Neural cell (in vitro differentiated cells): ENCODE results near the gene CDKL4.

Experiments
- EP300 ChIP-seq: fragments of 450-650 bp; conservative IDR thresholded peaks from 2 replicates; pipeline ENCODE4 v1.6.1; 2014; ENCODE audit warnings: antibody characterized with exemption, mild to moderate bottlenecking, moderate library complexity; ENCODE audit not compliant: poor library complexity, severe bottlenecking
- EZH2 ChIP-seq: fragments of 200-600, 300-800 bp; shearing (Covaris generic), sonication (generic); IDR thresholded peaks from 2 replicates; pipeline ENCODE4 v1.6.1; 2014; ENCODE audit warnings: antibody characterized with exemption, low read length, borderline replicate concordance, mild to moderate bottlenecking; ENCODE audit not compliant: insufficient read depth, poor library complexity, severe bottlenecking
- MXI1 ChIP-seq: fragments of 450-650 bp; conservative IDR thresholded peaks from 2 replicates; pipeline ENCODE4 v1.6.1; 2014; ENCODE audit warnings: antibody characterized with exemption, mild to moderate bottlenecking; ENCODE audit not compliant: poor library complexity, severe bottlenecking
- POLR2AphosphoS5 ChIP-seq: IDR thresholded peaks from 2 replicates; pipeline ENCODE4 v1.6.1; 2012
- RAD21 ChIP-seq: fragments of 450-650 bp; conservative IDR thresholded peaks from 2 replicates; pipeline ENCODE4 v1.6.1; 2014; ENCODE audit warnings: antibody characterized with exemption, mild to moderate bottlenecking, moderate library complexity
- SMC3 ChIP-seq: fragments of 450-650 bp; conservative IDR thresholded peaks from 2 replicates; pipeline ENCODE4 v1.6.1; 2014; ENCODE audit warnings: antibody characterized with exemption, mild to moderate bottlenecking, moderate library complexity; ENCODE audit not compliant: poor library complexity
- TAF1 ChIP-seq: IDR thresholded peaks from 2 replicates; pipeline ENCODE4 v1.6.1; 2012; ENCODE audit warnings: low read depth
- TF ChIP-seq, protein P1 (sequence below): fragments of 450-650 bp; IDR thresholded peaks from 2 replicates; pipeline ENCODE4 v1.5.1; 2014; ENCODE audit warnings: antibody characterized with exemption, mild to moderate bottlenecking, moderate library complexity; ENCODE audit not compliant: poor library complexity, severe bottlenecking
- TF ChIP-seq, protein P2 (sequence below): IDR thresholded peaks from 2 replicates; pipeline ENCODE4 v1.6.1; 2012; ENCODE audit warnings: borderline replicate concordance

DNA sequence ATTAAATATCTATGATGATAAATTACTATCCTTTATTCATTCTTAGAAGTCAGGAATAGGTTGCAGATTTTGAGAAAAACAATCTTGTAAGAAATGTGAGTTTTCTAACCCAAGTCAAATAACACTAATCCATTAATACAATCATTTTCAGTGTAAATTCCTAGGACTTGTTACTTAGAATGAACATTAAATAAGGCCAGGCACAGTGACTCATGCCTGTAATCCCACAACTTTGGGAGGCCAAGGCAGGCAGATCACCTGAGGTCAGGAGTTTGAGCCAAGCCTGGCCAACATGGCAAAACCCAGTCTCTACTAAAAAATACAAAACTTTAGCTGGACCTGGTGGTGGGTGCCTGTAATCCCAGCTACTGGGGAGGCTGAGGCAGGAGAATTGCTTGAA, 45.8 kb upstream of the CDKL4 start:
- TF ChIP-seq, protein P1, sequence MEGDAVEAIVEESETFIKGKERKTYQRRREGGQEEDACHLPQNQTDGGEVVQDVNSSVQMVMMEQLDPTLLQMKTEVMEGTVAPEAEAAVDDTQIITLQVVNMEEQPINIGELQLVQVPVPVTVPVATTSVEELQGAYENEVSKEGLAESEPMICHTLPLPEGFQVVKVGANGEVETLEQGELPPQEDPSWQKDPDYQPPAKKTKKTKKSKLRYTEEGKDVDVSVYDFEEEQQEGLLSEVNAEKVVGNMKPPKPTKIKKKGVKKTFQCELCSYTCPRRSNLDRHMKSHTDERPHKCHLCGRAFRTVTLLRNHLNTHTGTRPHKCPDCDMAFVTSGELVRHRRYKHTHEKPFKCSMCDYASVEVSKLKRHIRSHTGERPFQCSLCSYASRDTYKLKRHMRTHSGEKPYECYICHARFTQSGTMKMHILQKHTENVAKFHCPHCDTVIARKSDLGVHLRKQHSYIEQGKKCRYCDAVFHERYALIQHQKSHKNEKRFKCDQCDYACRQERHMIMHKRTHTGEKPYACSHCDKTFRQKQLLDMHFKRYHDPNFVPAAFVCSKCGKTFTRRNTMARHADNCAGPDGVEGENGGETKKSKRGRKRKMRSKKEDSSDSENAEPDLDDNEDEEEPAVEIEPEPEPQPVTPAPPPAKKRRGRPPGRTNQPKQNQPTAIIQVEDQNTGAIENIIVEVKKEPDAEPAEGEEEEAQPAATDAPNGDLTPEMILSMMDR = no peak
- TF ChIP-seq, protein P2, sequence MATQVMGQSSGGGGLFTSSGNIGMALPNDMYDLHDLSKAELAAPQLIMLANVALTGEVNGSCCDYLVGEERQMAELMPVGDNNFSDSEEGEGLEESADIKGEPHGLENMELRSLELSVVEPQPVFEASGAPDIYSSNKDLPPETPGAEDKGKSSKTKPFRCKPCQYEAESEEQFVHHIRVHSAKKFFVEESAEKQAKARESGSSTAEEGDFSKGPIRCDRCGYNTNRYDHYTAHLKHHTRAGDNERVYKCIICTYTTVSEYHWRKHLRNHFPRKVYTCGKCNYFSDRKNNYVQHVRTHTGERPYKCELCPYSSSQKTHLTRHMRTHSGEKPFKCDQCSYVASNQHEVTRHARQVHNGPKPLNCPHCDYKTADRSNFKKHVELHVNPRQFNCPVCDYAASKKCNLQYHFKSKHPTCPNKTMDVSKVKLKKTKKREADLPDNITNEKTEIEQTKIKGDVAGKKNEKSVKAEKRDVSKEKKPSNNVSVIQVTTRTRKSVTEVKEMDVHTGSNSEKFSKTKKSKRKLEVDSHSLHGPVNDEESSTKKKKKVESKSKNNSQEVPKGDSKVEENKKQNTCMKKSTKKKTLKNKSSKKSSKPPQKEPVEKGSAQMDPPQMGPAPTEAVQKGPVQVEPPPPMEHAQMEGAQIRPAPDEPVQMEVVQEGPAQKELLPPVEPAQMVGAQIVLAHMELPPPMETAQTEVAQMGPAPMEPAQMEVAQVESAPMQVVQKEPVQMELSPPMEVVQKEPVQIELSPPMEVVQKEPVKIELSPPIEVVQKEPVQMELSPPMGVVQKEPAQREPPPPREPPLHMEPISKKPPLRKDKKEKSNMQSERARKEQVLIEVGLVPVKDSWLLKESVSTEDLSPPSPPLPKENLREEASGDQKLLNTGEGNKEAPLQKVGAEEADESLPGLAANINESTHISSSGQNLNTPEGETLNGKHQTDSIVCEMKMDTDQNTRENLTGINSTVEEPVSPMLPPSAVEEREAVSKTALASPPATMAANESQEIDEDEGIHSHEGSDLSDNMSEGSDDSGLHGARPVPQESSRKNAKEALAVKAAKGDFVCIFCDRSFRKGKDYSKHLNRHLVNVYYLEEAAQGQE = no peak
- TF ChIP-seq EZH2 (no peak), TAF1 (no peak), MXI1 (no peak), RAD21 (no peak), EP300 (no peak), POLR2AphosphoS5 (no peak), SMC3 (no peak)
